Subcutaneous adipose tissue (tissue), 4 donors: ENCODE data around the gene OSBPL10. TPM values are rescaled to one million over a fixed set of nuclear protein-coding genes. Genes with fewer than 3 reads are reported as not detected.

Experiments
- CTCF ChIP-seq: fragments of 450-650 bp; IDR thresholded peaks from one replicate; pipeline ENCODE4 v1.5.1; 2016; ENCODE audit warnings: low read depth, mild to moderate bottlenecking, control low read depth, antibody characterized with exemption, moderate library complexity
- total RNA-seq, 4 donors: library from RNA; depleted of rRNA; stranded (reverse); fragments of >200 nt; gene quantifications; one replicate each; pipeline ENCODE4 v1.1.0, GENCODE V29; 2016

Gene OSBPL10
- total RNA-seq, 4 donors from 2014 or later: 7.3 to 72.7 (median 26.0) TPM

GRCh38 chr3:31753050-31753425, 228.0 kb downstream of the OSBPL10 start:
- no peak for TF ChIP-seq CTCF

GRCh38 chr3:31752305-31753049, 228.6 kb downstream of the OSBPL10 start:
- no peak for TF ChIP-seq CTCF

GRCh38 chr3:31750341-31750740, 230.7 kb downstream of the OSBPL10 start:
- TF ChIP-seq CTCF: no peak

GRCh38 chr3:31748933-31749295, 232.1 kb downstream of the OSBPL10 start:
- no peak for TF ChIP-seq CTCF

- no peak for TF ChIP-seq CTCF
Measured at GRCh38 chr3:31748281-31748932, 232.7 kb downstream of the OSBPL10 start.

- no peak for TF ChIP-seq CTCF
Measured at GRCh38 chr3:31747785-31748184, 233.3 kb downstream of the OSBPL10 start.

- TF ChIP-seq CTCF: no peak
Measured at GRCh38 chr3:31744913-31745312, 236.1 kb downstream of the OSBPL10 start.
